ENCODE results near the gene PARL.

- no peak for TF ChIP-seq ATF3 (IDR thresholded peaks at IDR 0.05)
- no peak for TF ChIP-seq ATF3 (CRISPR knock-in tag; conservative IDR thresholded peaks at IDR 0.05)
- TF ChIP-seq ATF1 (CRISPR knock-in tag; IDR thresholded peaks at IDR 0.05), result no peak
- TF ChIP-seq ATF1 (tag; IDR thresholded peaks at IDR 0.05), result no peak
- TF ChIP-seq CHAMP1 (IDR thresholded peaks at IDR 0.05), result no peak
These were observed 15.9 kb downstream of the PARL start for GRCh38 chr3:183868796-183869195.
